Stimulated activated CD8-positive, alpha-beta memory T cell treated with anti-CD3 and anti-CD28 coated beads, Interleukin-4, amount 100 ng/mL, for 1 hour (primary cell): Measurements from ENCODE around the gene CDK10.
A peak's percentile ranks its signal among the peaks of the same experiment; 100 is the strongest.
"Not testable (repeated sequence)": the region's sequence is repeated elsewhere in the genome, so short reads cannot be mapped to it uniquely, and the experiment has no call there.

Experiments used
- DNase-seq, 2 donors: peaks; one replicate each; pipeline ENCODE4 v3.0.0-alpha.2; 2020; ENCODE audit warnings: low read depth in 2 of 2, low spot score in 1 of 2

CDK10 gene

GRCh38 chr16:89695086-89695874, 8.8 kb downstream of the CDK10 start:
- no peak for DNase-seq

GRCh38 chr16:89695875-89696669, 9.6 kb downstream of the CDK10 start:
- DNase-seq: no peak

GRCh38 chr16:89696670-89697128, 10.2 kb downstream of the CDK10 start:
- no peak for DNase-seq

GRCh38 chr16:89697161-89697615, 10.7 kb downstream of the CDK10 start:
- DNase-seq: no peak

- DNase-seq: no peak
Measured at GRCh38 chr16:89697616-89698331, 11.3 kb downstream of the CDK10 start.

- not testable (repeated sequence) for DNase-seq
Measured at GRCh38 chr16:89698717-89699116, 12.2 kb downstream of the CDK10 start.

- DNase-seq: not testable (repeated sequence)
Measured at GRCh38 chr16:89699629-89700099, 13.2 kb downstream of the CDK10 start.

- peak; percentile 94 to 98 for DNase-seq
Measured at GRCh38 chr16:89700100-89700648, 13.7 kb downstream of the CDK10 start.

GRCh38 chr16:89700649-89701424, 14.3 kb downstream of the CDK10 start:
- DNase-seq: no peak

GRCh38 chr16:89701425-89702406, 15.2 kb downstream of the CDK10 start, which contains the start of gene SPATA2L:
Gene SPATA2L, minus strand, starts transcription at chr16:89701705. Its CDS starts 473 bp downstream, at chr16:89701232.
- peak; percentile 89 to 95 for DNase-seq

- DNase-seq: no peak
Measured at GRCh38 chr16:89704281-89704680, 17.8 kb downstream of the CDK10 start.

- DNase-seq: no peak
Measured at GRCh38 chr16:89705006-89705405, 18.5 kb downstream of the CDK10 start.

- no peak for DNase-seq
Measured at GRCh38 chr16:89706518-89707260, 20.2 kb downstream of the CDK10 start.

GRCh38 chr16:89707695-89708094, 21.2 kb downstream of the CDK10 start:
- DNase-seq: no peak

- no peak for DNase-seq
Measured at GRCh38 chr16:89708481-89708931, 22.0 kb downstream of the CDK10 start.

GRCh38 chr16:89709166-89709565, 22.7 kb downstream of the CDK10 start:
- DNase-seq: no peak

GRCh38 chr16:89709716-89710432, 23.4 kb downstream of the CDK10 start:
- DNase-seq: no peak
